Measurements from ENCODE around the gene SRCIN1. TPM values are rescaled to one million over a fixed set of nuclear protein-coding genes. Genes with fewer than 3 reads are reported as not detected.
"Not testable (repeated sequence)": the region's sequence is repeated elsewhere in the genome, so short reads cannot be mapped to it uniquely, and the experiment has no call there.

SRCIN1 gene
- total RNA-seq, 2 donors from 2014 or later = 2.8 to 5.9 TPM

- no peak overlapping the region for H3K27ac Mint-ChIP-seq
- H3K36me3 Mint-ChIP-seq (ENCODE audit: low read depth) = peaks cover 8% of the 10 kb centered on the region
- WGBS, 2 experiments (ENCODE audit: insufficient coverage in 1 of 2, insufficient read length in 1 of 2) = 47 to 58% methylated on average over 2 of the region's 2 CpGs
These were observed 120.6 kb downstream of the SRCIN1 start for GRCh38 chr17:38485146-38485468.

DNA sequence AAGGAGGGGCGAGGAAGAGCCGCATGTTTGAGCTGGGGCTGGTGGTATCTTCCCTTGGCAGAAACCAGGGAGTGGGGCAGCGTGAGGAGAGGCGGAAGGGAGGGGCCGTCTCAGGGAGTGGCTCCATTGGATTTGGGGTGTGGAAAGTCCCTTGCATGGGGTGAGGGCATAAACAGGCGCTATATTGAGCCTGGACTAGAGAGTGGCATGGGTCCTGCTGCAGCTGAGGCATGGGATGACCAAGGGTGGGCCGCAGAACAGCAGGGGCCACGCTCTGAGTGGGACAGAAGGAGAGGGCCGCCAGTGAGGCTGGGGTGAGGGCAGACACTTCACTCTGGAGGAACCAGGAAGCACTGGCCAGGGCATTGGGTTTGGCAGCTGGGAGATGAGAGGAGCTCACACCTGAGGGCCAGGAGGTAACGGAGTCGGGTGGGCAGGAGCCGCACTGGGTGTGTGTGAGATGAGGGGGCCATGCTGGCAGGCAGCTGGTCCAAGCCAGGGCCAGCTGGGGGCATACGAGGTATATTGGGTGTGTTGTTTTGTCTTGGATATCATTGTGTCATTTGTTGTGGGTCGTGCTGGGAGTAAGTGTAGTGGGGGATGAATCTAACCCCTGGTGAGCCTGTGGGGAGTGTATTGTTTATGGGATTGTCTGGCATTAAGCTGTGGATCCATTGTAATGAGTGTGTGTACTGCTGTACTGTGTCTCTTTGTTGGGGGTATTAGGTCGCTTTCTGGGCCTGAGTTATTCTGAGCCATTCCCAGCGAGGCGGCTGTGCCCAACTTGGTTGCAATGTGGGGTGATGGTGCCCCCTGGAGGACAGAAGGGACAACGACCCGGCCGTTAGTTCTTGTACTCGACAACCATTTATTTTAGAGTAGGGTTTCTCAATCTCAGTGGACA is 121.3 kb downstream of the SRCIN1 start:
- H3K27ac Mint-ChIP-seq; H3K4me3 ChIP-seq (ENCODE audit: low read length); H3K9me3 Mint-ChIP-seq; H3K4me1 Mint-ChIP-seq; H3K9ac ChIP-seq (ENCODE audit: extremely low read depth, low read length, poor library complexity, severe bottlenecking); H3K9me3 ChIP-seq (ENCODE audit: control insufficient read depth, low read length); H3K36me3 ChIP-seq (ENCODE audit: control insufficient read depth, insufficient read depth, low read length); H3K27ac ChIP-seq (ENCODE audit: low read depth, low read length); H3K27me3 ChIP-seq (ENCODE audit: control insufficient read depth, insufficient read depth, low read length, poor library complexity, severe bottlenecking); H3K4me3 Mint-ChIP-seq; H3K4me1 ChIP-seq (ENCODE audit: control insufficient read depth, insufficient read depth, low read length); H3K27me3 Mint-ChIP-seq (ENCODE audit: insufficient read depth): not testable (repeated sequence)
- peak; percentile 93 for DNase-seq
- TF ChIP-seq CTCF (conservative IDR thresholded peaks at IDR 0.05) = peak; percentile 88
- WGBS, 2 experiments (ENCODE audit: insufficient coverage in 1 of 2, insufficient read length in 1 of 2) = 54 to 66% methylated on average over 12 to 21 of the region's 21 CpGs
- H3K36me3 Mint-ChIP-seq (ENCODE audit: low read depth) = peaks cover 11% of the 10 kb centered on the region

More at GRCh38 chr17:38485146-38485468, 120.6 kb downstream of the SRCIN1 start:
- no peaks in the 10 kb centered on the region for H3K4me1 Mint-ChIP-seq
- Histone ChIP-seq H3K4me1 (ENCODE audit: control insufficient read depth, insufficient read depth, low read length) (no peaks in the 10 kb centered on the region), H3K9ac (ENCODE audit: extremely low read depth, low read length, poor library complexity, severe bottlenecking) (no peak overlapping the region), H3K9me3 (ENCODE audit: control insufficient read depth, low read length) (no peaks in the 10 kb centered on the region), H3K36me3 (ENCODE audit: control insufficient read depth, insufficient read depth, low read length) (no peaks in the 10 kb centered on the region), H3K27ac (ENCODE audit: low read depth, low read length) (no peak overlapping the region), H3K4me3 (ENCODE audit: low read length) (no peak overlapping the region), H3K27me3 (ENCODE audit: control insufficient read depth, insufficient read depth, low read length, poor library complexity, severe bottlenecking) (no peaks in the 10 kb centered on the region)
- no peaks in the 10 kb centered on the region for H3K27me3 Mint-ChIP-seq (ENCODE audit: insufficient read depth)
- no peak overlapping the region for H3K4me3 Mint-ChIP-seq
- H3K9me3 Mint-ChIP-seq = no peaks in the 10 kb centered on the region
- no peak for TF ChIP-seq CTCF (conservative IDR thresholded peaks at IDR 0.05)
- DNase-seq = no peak

DNA sequence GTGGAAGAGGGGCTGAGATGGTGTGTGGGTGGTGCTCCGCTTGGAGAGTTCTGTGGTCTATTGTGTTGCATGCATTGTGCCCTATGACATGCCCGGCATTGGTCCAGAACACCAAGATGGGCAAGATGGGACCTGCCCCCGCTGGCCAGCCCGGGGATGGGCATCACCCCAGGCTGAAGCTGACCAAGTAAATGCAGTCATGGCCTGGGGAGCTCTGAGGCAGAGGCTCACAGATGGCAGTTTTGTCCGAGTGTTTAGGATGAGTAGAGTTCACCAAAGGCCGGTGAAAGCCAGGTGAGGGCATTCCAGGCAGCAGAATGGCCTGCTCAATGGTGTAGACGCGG is 123.1 kb downstream of the SRCIN1 start:
- not testable (repeated sequence) for H3K4me3 Mint-ChIP-seq
- 92 to 94% methylated on average over 4 to 7 of the region's 8 CpGs for WGBS, 2 experiments (ENCODE audit: insufficient coverage in 1 of 2, insufficient read length in 1 of 2)

DNA sequence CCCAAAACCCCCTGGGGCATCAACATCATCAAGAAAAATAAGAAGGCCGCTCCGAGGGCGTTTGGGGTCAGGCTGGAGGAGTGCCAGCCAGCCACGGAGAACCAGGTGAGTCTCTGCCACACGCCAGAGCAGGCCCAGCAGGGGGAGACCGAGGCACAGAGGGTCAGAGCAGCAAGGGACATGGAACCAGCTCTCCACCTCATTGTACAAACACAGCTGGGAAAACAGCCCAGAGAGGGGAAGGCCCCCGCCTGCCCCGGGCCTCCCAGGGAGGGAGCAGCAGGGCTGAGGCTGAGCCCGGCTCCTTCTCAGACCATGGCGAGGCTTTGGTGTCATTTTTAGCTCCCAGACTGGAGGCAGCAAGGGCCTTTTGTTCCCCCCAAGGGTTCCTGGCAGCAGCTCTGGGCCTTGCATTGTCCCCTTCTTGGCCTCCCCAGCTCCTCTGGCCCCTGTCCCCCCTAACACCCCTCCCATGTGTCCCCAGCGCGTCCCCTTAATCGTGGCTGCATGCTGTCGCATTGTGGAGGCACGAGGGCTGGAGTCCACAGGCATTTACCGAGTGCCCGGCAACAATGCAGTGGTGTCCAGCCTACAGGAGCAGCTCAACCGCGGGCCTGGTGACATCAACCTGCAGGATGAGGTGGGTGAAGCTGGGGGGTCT is 123.6 kb downstream of the SRCIN1 start:
- H3K27me3 Mint-ChIP-seq (ENCODE audit: insufficient read depth); H3K27ac ChIP-seq (ENCODE audit: low read depth, low read length); H3K4me1 ChIP-seq (ENCODE audit: control insufficient read depth, insufficient read depth, low read length); DNase-seq; H3K36me3 ChIP-seq (ENCODE audit: control insufficient read depth, insufficient read depth, low read length); H3K27me3 ChIP-seq (ENCODE audit: control insufficient read depth, insufficient read depth, low read length, poor library complexity, severe bottlenecking); H3K36me3 Mint-ChIP-seq (ENCODE audit: low read depth); H3K9me3 ChIP-seq (ENCODE audit: control insufficient read depth, low read length); H3K27ac Mint-ChIP-seq; H3K9ac ChIP-seq (ENCODE audit: extremely low read depth, low read length, poor library complexity, severe bottlenecking); H3K4me3 ChIP-seq (ENCODE audit: low read length); H3K4me3 Mint-ChIP-seq; H3K4me1 Mint-ChIP-seq; H3K9me3 Mint-ChIP-seq: not testable (repeated sequence)
- WGBS, 2 experiments (ENCODE audit: insufficient coverage in 1 of 2, insufficient read length in 1 of 2) = 89 to 93% methylated on average over 4 to 16 of the region's 19 CpGs

More for the DNA sequence above, 123.1 kb downstream of the SRCIN1 start:
- not testable (repeated sequence) for H3K9me3 ChIP-seq (ENCODE audit: control insufficient read depth, low read length); H3K9ac ChIP-seq (ENCODE audit: extremely low read depth, low read length, poor library complexity, severe bottlenecking); DNase-seq; H3K27me3 Mint-ChIP-seq (ENCODE audit: insufficient read depth); H3K27me3 ChIP-seq (ENCODE audit: control insufficient read depth, insufficient read depth, low read length, poor library complexity, severe bottlenecking); H3K36me3 ChIP-seq (ENCODE audit: control insufficient read depth, insufficient read depth, low read length); H3K36me3 Mint-ChIP-seq (ENCODE audit: low read depth); H3K27ac ChIP-seq (ENCODE audit: low read depth, low read length); H3K9me3 Mint-ChIP-seq; H3K4me1 ChIP-seq (ENCODE audit: control insufficient read depth, insufficient read depth, low read length); H3K4me3 ChIP-seq (ENCODE audit: low read length); H3K4me1 Mint-ChIP-seq; H3K27ac Mint-ChIP-seq
